Dedifferentiated amniotic fluid mesenchymal stem cell (primary cell): ENCODE results near the gene STX16.
"Not testable (repeated sequence)": the region's sequence is repeated elsewhere in the genome, so short reads cannot be mapped to it uniquely, and the experiment has no call there.

ENCODE experiments used
- DNase-seq: peaks from one replicate; pipeline ENCODE4 v3.0.0-alpha.2; 2016; ENCODE audit errors: extremely low spot score

Gene STX16

GRCh38 chr20:58636396-58636982 lies 14.6 kb upstream of the STX16 start:
- DNase-seq: no peak

- DNase-seq: no peak
Observed at GRCh38 chr20:58636983-58637421, 14.1 kb upstream of the STX16 start.

DNA sequence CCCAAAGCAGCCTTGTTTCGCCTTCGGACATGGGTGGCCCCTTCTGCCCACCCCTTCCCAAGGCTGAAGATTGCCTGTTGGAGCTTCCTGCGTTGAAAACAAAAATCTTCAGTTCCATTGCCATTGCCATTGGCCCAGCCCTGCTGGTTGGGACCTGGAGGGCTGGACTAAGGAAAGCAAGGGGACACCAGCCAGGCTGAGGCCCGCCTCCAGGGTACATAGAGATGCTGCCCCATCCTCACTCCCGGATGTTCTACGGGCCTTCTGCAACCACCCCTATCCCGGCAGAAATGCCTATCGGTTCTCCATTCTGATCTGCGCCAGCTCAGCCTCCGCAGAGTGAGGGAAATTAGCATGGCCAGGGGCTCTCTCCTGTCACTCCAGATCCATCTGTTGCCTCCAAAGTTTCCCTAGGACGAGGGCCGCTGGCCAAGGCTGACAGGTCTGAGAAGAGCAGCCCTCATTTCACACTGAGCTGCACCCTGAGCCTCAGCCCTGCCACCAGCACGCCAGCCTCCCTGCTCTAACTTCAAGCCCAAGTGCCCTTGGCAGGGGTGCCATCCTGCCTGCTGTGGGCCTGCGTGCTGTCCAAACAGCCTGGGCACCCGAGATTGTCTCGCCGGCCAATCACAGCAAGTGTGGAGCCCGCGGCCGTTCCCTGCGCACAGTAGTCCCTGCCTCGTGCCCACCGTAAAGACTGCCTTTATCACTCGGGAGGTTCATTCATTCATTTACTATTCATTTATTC lies 13.4 kb upstream of the STX16 start:
- no peak for DNase-seq

- DNase-seq: no peak
Observed at GRCh38 chr20:58638467-58639181, 12.5 kb upstream of the STX16 start.

GRCh38 chr20:58639182-58640146 lies 11.6 kb upstream of the STX16 start:
- no peak for DNase-seq

GRCh38 chr20:58640446-58640845 lies 10.6 kb upstream of the STX16 start:
- no peak for DNase-seq

GRCh38 chr20:58642441-58642840 lies 8.6 kb upstream of the STX16 start:
- DNase-seq: no peak

GRCh38 chr20:58642896-58643295 lies 8.2 kb upstream of the STX16 start:
- not testable (repeated sequence) for DNase-seq

GRCh38 chr20:58645412-58645968 lies 5.6 kb upstream of the STX16 start:
- no peak for DNase-seq

DNA sequence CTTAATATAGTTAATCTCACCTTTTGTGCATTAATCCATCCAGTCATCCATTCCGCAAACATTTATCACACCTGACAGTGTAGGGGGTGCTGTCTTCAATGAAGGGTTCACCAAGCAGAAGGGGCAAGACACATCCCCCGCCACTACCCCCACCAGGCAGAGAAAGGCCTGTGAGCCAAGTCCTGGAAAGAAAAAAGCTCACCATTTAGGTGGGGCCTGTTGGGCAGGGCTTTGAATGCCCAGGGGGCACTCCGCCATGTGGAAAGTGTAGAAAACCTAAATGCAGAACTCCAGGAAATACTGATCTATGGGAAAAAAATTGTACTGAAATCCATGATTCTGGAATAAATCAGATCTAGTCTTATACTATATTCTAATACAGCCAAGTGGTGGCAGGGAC lies 4.8 kb upstream of the STX16 start:
- DNase-seq: no peak

GRCh38 chr20:58646703-58647102 lies 4.4 kb upstream of the STX16 start:
- no peak for DNase-seq

GRCh38 chr20:58647162-58647795 lies 3.8 kb upstream of the STX16 start:
- DNase-seq: no peak

- peak; percentile 51 for DNase-seq
Observed at GRCh38 chr20:58647796-58648501, 3.1 kb upstream of the STX16 start.

DNA sequence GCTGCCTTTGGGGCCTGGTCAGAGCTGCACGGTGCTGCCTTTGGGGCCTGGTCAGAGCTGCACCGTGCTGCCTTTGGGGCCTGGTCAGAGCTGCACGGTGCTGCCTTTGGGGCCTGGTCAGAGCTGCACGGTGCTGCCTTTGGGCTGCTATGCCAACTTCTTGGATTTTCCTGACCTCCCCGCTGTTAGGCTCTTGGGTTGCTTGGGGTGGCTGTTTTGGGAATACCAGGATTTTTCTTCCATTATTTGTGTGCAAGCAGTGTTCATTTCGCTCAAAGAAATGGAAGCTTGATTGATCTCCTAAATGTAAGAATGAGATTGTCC lies 2.6 kb upstream of the STX16 start:
- DNase-seq: not testable (repeated sequence)

GRCh38 chr20:58649288-58650180 lies 1.5 kb upstream of the STX16 start:
- DNase-seq: no peak

DNA sequence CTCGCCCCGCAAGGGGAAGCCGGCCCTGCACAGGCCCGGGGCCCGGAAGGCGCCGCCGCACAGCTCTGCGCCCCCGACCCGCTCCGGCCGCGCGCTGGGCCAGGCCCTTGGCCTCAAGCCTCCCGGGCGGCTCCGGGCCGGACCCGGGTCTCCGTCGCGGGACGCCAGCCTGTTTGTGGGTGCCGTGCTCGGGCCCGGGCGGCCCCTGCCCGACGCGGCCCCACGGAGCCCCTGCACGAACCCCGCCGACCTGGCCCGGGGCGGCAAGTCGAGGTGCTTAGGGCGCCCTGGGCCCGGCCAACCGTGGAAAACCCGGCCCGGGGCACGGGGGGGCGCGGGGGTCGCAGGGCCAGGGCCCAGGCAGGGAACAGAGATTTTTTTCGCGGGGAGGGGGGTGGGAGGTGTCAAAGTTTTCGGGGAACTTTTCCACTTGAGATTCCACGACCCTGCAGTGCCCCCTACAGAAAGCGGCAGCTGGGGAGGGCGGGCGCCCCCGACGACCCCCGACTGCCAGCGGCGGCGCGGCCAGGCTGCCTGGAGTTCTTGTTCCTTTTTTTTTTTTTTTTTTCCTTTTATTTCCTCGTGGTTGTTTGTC lies 805 bp upstream of the STX16 start:
- no peak for DNase-seq

DNA sequence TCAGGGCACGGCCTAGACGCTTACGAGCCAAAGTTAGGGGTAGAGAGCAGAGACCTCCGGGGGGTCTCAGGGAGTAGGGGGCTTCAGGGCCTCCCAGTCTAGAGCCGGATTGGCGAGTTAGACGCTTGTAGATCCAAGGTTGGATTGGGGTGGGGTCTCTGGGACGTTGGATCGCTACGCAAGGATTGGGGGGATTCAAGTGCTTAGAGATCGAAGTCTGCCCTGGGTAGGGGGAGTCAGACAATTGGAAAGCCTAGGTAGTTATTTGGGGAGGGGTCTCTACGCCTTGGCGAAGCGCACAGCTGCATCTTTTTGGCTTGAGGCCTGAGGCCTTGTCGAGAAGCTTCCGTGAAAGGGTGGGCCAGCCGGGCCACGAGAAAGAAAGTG lies 469 bp downstream of the STX16 start:
- DNase-seq: no peak

GRCh38 chr20:58651946-58652605 lies 993 bp downstream of the STX16 start:
- DNase-seq: peak; percentile 47
